A673 (cell line): Measurements from ENCODE around the gene RAB4A.

Source experiments
- EZH2 ChIP-seq: fragments of 200-600 bp; sonication (generic); IDR thresholded peaks from 2 replicates; pipeline ENCODE4 v1.6.1; 2017; ENCODE audit warnings: borderline replicate concordance, low read depth, mild to moderate bottlenecking, mixed read lengths, antibody characterized with exemption, low read length; ENCODE audit not compliant: poor library complexity, severe bottlenecking
- TF ChIP-seq, protein P1 (sequence below): fragments of 300-800, 200-600 bp; sonication (generic); conservative IDR thresholded peaks from 2 replicates; pipeline ENCODE4 v1.5.1; 2017; ENCODE audit warnings: low read depth, mild to moderate bottlenecking, antibody characterized with exemption, low read length, moderate library complexity, mixed read lengths

DNA sequence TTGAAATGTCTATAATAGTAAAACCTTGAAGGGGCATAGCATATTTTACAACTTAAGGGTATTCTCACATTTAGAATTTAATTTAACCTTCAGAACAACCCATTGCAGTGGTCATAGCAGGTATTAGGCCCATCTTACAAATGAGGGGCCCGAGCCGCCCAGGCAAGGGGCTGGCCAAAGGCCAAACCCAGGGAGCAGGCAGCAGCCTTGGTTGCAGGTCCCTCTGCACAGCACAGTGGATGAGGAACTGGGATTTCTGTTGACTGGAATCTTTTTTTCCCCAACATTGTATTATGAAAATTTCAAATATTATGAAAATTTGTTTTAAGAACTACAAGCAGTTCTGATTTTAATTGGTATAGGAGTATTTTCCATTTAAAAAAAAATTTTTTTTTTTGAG is 38.8 kb downstream of the RAB4A start:
- TF ChIP-seq, protein P1, sequence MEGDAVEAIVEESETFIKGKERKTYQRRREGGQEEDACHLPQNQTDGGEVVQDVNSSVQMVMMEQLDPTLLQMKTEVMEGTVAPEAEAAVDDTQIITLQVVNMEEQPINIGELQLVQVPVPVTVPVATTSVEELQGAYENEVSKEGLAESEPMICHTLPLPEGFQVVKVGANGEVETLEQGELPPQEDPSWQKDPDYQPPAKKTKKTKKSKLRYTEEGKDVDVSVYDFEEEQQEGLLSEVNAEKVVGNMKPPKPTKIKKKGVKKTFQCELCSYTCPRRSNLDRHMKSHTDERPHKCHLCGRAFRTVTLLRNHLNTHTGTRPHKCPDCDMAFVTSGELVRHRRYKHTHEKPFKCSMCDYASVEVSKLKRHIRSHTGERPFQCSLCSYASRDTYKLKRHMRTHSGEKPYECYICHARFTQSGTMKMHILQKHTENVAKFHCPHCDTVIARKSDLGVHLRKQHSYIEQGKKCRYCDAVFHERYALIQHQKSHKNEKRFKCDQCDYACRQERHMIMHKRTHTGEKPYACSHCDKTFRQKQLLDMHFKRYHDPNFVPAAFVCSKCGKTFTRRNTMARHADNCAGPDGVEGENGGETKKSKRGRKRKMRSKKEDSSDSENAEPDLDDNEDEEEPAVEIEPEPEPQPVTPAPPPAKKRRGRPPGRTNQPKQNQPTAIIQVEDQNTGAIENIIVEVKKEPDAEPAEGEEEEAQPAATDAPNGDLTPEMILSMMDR: no peak
- no peak for TF ChIP-seq EZH2
